ENCODE data around the gene SMTN.
A peak's percentile ranks its signal among the peaks of the same experiment; 100 is the strongest.
"Not testable (repeated sequence)": the region's sequence is repeated elsewhere in the genome, so short reads cannot be mapped to it uniquely, and the experiment has no call there.

SMTN gene

DNA sequence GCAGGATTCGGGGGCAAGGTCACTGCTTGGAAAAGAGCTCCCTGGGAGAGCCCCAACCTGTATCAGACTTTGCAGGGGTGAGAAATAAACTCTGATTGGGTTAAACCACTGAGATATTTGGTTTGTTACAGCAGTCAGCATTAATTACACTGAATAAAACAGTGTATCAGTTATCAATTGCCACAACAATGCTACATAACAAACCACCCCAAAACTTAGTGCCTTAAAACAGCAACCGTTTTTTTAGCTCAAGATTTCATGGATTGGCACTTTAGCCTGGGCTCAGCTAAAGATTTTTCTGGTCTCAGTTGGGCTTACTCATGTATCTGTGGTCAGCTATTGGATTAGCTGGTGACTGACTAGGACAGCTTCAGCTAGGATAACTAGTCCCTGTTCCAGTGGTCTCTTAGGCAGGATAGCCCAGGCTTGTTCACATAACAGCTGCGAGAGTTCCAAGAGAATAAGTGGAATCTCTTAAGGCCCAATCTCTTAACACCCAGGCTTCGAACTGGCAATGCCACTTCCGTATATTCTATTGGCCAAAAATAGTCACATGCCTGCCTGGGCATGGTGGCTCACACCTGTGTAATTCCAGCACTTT is 7.5 kb upstream of the SMTN start:
- DNase-seq: not testable (repeated sequence)

DNA sequence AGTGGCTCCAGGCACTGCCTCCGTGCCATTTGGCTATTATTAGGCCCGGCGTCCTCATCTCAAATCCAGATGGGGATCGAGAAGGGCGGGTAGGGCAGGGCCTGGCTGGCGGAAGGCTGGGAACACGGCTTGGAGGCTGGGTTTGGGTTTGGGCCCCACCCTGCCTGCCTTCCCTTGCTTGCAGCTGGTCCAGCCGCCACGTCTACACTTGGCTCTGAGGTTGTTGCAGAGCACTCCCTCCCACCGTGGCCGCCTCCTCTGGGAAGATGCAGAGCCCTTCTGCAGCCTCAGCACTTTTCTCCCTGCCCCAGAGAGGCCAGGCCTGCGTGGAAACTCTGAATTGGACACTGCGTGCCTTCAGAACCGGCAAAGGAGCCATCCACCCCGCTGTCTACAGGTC is 5.2 kb upstream of the SMTN start:
- DNase-seq: no peak

DNA sequence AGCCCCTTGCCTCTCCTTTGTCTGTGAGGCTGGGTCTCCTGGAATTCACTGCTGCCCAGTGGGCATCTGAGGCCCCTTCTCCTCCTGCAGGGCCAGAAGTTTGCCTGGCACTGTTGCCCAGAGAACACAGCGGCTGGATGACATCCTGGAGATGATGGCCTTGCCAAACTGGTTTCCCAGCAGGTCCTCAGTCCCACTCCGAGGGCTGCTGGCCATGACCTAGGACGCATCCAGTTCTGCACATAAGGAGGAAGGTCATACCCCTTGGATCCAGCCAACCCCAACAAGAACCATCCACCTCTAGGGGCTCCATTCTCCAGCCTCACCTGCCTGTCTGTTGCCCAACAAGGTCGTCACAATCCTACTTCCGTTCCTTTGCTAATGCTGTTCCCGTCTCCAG is 3.4 kb upstream of the SMTN start:
- no peak for DNase-seq

DNA sequence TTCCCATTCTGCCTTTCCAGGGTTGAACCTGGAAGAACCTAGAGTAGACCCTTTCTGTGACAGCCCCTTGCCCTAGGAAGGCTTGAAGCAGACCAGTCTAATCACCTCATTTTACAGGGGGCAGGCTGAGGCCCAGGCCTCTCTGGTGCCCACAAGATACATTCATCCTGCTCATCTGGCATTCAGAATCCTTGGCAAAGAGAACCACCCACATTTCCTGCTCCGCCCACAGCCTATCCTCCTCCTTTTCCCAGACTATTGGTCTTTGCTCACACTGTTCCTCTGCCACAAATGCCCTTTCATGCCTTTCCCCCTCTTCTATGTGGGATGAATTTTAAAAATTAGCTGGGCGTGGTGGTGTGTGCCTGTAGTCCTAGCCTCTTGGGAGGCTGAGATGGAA is 2.7 kb upstream of the SMTN start:
- not testable (repeated sequence) for DNase-seq

DNA sequence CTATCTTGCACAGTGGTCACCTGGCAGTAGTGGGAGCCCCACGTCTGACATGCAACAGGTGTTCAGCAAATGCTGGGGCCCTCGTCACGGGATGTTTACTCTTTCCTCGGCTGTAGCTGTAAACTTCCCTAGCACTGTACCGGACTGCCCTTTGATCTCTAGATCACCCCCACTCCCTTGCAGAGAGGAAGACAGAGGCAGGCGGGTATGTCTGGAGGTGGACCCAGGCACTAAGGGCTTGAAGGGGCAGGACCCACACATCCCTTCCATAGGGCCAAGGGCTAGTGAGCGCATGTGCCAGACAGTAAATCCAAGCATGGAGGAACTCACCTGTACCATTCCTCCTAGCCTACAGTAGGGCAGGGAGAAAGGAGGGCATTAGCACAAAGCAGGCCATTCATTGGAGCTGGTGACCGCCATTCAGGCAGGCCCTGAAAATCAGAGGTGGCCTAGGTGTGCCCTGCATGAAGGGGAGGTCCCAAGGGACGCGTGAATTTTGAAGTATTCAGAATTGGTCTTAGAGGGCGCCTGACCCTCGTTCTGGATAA is 1.9 kb upstream of the SMTN start:
- DNase-seq: no peak

DNA sequence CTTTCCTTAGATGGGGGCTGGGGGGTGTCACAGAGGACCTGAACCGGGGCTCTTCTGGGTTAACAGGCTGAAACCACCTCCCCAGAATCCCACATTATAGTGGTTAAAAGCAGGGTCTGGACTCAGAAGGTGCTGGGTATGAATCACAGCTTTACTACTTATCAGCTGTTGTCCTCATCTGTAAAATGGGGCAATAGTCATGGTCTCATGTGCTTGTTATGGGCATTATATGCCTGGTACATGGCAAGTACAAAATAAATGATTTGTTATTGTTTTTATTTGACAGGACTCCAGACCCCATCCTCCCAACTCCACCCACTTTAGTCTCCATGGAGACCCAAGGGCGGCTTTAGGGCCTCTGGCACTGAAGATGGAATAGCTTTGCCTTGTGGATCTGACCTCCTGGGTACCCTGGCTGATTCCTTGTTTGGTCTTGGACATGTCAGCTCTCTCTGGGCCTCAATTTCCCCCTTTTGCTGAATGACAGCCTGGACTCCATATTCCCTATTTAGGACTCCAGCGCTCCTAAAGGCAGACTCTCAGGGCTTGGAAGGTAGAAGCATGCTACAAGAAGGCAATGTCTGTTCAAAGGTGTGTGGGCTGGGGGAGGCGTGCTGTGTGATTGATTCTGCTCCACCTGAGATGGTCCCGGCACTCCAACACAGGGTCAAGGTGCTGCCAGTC is 812 bp upstream of the SMTN start:
- peak; percentile 15 for DNase-seq

DNA sequence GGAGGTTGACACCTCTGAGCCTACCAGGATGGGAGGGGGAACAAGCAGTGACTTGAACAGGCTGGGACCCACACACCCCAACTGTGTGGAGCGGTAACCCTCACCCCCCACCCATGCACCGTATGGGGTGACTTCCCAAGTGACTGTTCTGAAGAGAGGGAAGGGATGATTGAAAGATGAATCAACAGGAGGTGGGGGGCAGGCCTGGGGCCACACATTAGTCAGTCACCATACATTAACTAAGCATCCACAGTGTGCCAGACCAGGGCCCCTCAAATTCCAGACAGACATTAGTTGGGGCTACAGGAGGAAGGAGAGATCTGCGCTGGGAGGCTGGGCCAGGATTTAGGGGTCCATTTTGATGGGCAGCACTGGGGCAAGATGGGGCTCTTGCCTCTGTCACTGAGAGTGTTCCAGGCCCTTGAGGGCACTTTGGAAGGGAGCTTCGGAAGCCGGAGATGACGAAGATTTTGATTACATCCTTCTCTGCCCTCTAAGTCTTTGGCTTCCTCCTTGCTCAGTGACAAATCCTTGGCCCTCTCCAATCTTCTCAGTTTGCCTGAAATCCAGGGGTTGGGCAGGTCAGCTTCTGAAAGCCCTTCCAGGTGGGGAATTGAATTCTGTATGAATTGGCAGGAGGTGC is 966 bp downstream of the SMTN start:
- no peak for DNase-seq

DNA sequence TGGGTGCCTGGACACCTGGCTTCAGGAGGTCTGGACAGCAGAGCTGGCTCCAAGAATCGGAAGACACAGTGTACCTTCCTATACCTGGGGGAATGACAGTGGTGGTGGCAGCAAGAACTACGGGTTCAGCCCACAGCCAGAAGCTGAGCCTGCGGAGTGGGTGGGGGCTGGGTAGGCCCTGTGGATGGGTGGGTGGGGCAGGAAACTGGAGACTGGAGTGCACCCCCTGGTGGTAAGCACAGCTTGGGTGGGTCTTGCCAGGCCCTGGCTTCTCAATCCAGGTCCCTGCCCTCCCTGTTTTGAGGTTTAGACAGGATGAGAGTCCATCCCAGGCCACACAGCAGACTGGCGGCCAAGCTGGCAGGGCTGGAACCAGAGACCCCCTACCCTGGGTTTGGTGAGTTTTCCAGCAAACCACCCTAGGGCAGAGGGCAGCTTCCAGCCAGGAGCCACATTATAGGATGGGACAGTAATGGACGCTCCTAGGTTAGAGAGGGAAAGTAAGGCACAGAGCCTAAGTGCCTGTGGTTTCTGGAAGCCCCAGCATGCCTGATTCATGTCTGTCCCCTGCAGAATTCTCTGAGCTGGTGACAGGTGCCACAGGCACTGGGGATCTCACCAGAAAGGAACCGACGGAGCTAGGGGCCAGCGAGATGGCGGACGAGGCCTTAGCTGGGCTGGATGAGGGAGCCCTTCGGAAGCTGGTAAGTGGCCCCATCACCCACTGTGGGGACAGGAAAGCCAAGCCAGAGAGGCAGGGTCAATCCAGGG is 1.7 kb downstream of the SMTN start:
- peak; percentile 87 for DNase-seq

DNA sequence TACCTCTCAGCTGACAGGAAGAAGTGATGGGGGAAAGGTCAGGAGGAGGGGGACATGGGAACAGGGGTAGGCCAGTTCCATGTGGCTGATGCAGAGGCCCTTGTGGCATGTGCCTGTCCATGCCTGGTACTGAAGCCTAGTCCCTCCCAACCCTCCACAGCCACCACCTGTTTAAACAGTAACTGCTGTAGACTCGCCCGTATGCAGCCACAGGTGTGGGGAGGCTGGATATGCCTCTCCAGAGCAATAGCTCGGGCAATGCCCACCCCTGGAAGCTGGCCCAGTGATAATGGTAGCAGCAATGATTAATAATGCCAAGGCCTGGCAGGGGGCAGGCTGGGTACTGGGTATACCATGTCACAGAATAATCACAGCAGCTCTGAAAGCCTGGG is 2.3 kb downstream of the SMTN start:
- DNase-seq: no peak

DNA sequence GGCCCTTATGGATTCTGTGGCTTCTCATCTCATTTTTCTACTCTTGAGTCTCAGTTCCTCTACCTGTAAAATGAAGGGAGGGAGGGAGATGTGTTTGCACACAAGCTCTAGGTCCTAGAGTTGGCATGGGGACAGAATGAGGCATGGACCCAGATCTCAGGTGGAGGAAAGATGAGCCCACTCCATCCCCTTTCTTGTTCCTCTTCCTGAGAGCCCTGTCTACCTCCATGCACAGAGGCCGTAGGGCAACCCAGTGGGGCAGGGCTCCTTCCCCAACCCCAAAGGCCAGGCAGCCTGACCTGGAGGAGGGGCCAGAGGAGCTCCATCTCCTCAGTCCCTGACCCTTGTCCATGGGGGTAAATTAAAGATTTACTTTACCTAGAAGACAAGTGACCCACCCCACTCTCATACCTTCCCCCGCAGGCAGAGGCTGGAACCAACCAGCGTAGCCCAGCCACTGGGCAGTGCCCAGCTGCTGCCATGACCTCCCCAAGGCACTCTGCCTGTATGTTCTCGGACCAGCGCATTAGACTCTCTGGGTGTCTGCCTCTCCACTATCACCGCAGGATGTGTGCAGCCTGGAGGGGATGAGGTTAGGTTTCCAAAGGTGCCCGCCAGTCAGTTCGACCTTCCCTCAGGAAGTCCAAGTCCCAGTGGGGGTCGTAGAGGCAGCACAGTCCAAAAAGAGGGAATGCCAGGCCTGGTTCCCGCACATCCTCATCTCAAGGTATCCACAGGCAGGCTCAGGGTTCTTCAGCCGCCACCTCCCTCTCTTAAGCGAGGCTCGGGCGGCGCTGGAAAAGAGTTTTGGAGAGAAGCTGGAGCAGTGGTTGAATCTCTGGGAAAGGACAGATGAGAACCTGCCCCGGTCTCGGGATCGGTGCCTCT is 3.0 kb downstream of the SMTN start:
- DNase-seq: peak; percentile 32

DNA sequence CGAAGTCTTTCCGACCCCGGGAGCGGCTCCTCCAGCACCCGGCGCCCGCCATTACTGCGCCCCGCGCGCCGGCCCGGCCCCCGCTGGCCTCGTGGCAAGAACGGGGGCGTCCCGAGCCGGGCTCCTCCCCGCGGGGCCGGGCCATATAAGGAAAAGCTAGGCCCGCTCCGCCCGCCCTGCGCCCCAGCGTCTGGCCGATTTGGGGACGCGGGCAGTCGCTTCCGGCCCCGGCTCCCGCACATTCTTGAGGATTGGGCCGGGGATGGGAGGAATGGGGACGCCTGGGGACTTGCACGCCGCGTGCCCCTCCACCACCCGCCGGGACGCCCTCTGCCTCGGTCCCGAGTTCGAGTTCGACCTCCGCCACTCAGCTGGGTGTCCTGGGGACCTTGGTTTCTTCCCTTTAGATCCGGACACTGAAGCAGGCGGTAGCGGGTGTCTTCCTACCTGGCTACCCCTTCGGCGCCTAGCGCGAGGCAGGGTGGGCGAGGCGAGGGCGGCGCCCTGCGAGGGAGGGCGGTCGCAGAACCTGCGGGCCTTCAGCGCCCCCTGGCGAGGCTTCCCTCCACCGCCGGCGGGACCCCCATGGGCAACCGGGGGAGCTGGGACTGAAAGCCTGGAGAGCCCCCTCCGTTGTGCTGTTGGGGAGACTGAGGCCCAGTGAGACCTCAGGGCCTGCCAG is 3.8 kb downstream of the SMTN start:
- peak; percentile 96 for DNase-seq

DNA sequence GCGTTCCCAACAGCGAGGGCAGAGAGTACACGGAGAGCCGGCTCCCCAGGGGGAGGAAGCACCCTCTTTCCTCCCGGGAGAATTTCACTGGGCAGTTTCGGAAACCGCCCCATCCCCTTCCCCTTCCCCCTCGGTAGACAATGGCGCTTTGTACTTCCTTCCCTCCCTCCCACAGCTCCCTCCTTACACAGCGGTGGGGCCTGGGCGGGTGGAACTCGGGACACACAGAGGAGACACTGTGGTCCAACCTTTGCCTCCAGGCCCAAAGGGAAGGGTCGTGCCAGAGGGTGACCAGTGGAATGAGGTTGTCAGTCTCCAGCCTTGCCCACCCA is 4.3 kb downstream of the SMTN start:
- peak; percentile 41 for DNase-seq

DNA sequence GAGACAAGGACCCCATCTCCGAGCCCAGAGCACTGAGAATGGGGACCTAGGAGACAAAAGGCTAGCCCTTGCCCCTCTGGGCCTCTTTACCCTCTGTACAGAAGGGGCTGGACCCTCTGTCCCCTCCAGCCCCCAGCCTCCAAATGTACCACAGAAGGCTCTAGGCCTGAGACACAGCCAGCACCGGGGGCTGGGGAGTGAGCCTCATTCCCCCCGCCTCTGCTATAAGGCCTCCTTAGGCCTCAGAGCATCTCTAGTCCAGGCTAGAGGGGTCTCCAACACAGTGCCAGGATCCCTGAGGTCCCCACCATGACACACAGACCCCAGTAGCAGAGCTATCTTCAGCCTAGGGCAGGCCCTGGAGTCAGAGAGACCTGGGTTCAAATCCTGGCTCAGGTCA is 4.8 kb downstream of the SMTN start:
- no peak for DNase-seq

DNA sequence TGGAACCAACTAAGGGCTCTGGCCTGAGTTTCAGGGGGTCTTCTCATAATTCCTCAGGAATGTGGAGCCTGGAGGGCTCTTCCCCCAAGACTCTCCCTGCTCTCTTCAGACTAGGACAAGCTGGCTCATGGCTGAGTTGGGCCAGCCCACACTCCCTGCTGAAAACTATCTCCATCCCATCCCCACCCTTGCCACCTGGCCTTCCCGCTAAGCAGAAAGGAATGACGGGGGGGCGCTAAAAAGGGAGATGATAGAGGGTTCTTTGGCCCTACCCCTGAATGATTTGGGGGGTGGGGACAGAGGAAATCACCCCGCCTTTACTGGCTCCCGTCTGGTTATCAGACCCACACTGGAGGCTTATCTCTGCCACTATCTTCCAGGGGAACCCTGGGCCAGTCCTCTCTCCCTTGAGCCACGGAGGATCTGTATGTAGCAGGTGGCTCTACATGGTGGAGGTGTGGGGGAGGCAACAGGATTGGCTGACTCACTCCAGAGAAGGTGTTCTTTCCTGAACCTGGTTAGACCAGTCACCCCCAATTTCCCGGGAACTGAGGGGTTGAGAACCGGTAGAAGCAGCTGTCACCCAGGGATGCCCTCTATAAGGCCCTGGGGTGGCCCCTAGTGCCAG is 5.7 kb downstream of the SMTN start:
- DNase-seq: peak; percentile 33

DNA sequence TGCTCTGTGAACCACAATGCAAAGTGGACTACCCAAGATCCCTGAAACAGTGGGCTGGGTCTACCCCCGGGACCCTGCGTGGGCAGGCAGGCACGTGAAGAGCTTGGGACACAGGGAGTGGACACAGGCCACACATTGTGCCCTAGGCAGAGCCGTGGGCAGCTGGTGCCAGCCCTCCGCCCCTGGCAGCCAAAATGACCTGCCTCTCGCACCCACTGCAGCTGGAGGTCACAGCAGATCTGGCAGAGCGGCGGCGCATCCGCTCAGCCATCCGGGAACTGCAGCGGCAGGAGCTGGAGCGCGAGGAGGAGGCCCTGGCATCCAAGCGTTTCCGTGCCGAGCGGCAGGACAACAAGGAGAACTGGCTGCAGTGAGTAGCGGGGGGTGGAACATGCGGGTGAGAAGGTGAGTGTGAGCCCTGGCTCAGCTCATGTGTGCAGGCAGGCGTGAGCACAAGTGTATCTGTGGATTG is 6.7 kb downstream of the SMTN start:
- DNase-seq: no peak

DNA sequence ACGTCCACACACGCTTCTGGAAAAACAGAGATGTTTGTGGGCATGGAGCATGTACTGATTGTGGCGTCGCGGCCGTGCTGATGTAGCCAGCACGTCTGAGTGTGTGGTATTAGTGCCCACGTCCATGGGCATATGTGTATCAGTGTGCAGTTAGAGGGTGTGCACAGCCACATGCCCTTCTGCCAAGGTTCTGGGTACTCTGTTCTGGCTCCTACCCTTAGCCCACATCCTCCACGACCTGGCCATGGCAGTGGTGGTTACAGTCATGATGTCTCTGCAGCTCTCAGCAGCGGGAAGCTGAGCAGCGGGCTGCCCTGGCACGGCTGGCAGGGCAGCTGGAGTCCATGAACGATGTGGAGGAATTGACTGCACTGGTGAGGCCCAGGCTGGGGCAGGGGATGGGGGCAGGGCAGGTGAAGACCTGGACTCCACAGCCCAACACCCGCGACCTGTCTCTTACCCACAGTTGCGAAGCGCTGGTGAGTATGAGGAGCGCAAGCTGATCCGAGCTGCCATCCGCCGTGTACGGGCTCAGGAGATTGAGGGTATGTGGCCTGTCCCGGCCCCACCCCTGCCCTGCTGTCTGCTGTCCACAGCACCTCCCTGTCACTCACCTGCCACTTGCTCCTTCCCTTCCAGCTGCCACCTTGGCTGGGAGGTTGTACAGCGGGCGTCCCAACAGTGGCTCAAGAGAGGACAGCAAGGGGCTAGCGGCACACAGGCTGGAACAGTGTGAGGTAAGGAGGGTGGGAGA is 7.3 kb downstream of the SMTN start:
- no peak for DNase-seq

DNA sequence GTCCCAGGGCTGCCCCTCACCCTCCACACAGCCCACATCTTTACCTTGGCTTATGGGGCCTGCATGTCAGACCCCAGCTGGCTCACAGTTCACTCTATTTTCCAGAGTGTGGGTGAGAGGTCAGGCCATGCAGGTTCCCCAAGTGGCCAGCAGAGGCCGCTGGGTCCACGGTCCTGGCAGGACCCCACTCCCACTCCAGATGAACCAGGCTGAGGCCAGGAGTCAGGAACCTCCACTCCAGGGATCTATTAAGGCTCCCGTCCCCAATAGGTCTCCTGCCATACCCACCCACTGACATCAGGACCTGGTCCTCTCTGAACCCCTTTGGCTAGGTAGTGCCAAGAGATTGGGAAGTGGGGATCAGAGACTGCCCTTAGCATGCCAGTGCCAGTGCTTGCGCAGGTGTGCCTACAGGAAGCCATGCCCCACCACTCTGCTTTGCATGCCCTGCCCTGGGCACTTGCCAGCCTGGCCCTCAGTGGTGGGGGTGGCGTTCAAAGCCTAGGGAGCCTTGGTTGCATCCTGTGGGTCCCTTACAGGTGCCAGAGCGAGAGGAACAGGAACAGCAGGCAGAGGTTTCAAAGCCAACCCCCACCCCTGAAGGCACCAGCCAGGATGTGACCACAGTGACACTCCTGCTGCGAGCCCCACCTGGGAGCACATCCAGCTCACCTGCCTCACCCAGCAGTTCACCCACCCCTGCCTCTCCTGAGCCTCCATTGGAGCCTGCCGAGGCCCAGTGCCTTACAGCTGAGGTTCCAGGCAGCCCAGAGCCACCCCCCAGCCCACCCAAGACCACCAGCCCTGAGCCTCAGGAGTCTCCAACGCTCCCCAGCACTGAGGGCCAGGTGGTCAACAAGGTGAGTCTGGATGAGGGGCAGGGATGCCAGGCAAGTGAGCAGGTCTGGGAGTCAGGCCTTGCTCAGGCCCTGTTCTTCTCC is 8.3 kb downstream of the SMTN start:
- peak; percentile 64 for DNase-seq

DNA sequence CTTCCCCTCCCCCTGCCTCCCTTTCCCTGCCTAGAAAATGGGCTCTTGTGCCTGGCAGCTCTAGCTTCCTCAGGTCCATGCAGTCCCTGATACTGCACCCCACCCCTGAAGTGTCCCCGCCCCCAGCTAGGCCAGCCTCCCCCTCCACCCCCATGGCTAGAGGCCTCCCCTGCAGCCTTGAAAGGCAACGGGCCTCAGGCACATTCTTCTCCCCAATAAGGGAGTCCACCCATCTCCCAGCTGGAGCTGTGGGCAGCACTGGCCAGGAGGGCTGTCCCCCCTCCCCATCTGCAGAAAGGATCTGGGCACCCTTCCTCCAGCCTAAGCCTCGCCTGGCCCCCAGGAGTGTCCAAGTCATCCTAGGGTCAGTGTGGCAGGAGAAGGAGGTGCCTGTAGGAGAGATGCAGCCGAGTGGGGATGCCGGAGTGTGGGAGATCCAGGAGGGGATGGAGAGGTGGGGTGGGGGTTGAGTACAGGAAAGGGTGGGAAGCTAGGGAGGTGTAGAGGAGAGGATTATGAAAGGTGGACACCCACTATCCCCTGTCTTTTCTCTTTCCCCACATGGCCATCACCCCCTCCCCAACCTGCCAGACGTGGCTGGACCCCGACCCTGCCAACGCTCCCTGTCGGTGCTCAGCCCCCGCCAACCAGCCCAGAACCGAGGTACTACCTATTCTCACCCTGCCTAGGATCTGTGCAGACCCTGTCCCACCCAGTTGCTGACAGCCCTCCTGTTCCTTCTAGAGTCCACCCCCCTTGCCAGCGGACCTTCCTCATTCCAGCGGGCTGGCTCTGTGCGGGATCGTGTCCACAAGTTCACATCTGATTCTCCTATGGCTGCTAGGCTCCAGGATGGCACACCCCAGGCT is 9.3 kb downstream of the SMTN start:
- no peak for DNase-seq
